BLaER1 (cell line): Measurements from ENCODE around the gene SPRED3.

Experiments
- H3K27ac ChIP-seq: shearing (Covaris generic); formaldehyde crosslinking; 2 replicates; pipeline ENCODE4 v1.8.1; 2022
- H3K27me3 ChIP-seq: shearing (Covaris generic); formaldehyde crosslinking; 2 replicates; pipeline ENCODE4 v1.8.1; 2022
- H3K36me3 ChIP-seq: shearing (Covaris generic); formaldehyde crosslinking; 2 replicates; pipeline ENCODE4 v1.8.1; 2022
- H3K4me1 ChIP-seq: shearing (Covaris generic); formaldehyde crosslinking; 2 replicates; pipeline ENCODE4 v1.8.1; 2022
- H3K4me2 ChIP-seq: shearing (Covaris generic); formaldehyde crosslinking; 2 replicates; pipeline ENCODE4 v1.8.1; 2022
- H3K4me3 ChIP-seq: shearing (Covaris generic); formaldehyde crosslinking; 2 replicates; pipeline ENCODE4 v1.8.1; 2022
- H3K9ac ChIP-seq: shearing (Covaris generic); formaldehyde crosslinking; 2 replicates; pipeline ENCODE4 v1.8.1; 2022
- H3K9me3 ChIP-seq: shearing (Covaris generic); formaldehyde crosslinking; 2 replicates; pipeline ENCODE4 v1.8.1; 2022
- H4K20me1 ChIP-seq: shearing (Covaris generic); formaldehyde crosslinking; 2 replicates; pipeline ENCODE4 v1.8.1; 2022
- Cebpa-rat ChIP-seq: shearing (Covaris generic); IDR thresholded peaks from 2 replicates; pipeline ENCODE4 v1.8.1; 2022

Gene SPRED3

GRCh38 chr19:38389957-38390924 lies 1.7 kb downstream of the SPRED3 start:
- Histone ChIP-seq H3K27me3 (peaks cover 100% of the 10 kb centered on the region), H3K4me3 (no peak overlapping the region), H3K9ac (no peak overlapping the region), H3K4me1 (peaks cover 30% of the 10 kb centered on the region), H4K20me1 (peaks cover 57% of the 10 kb centered on the region), H3K9me3 (peaks cover 8% of the 10 kb centered on the region; the same call in 1 of the 2 replicates), H3K4me2 (no peak overlapping the region), H3K36me3 (peaks cover 12% of the 10 kb centered on the region), H3K27ac (no peak overlapping the region)
- TF ChIP-seq Cebpa-rat = no peak

GRCh38 chr19:38391911-38392464 lies 3.5 kb downstream of the SPRED3 start:
- Histone ChIP-seq H4K20me1 (peaks cover 39% of the 10 kb centered on the region), H3K9me3 (peaks cover 22% of the 10 kb centered on the region), H3K27ac (no peak overlapping the region), H3K9ac (no peak overlapping the region), H3K27me3 (peaks cover 100% of the 10 kb centered on the region), H3K4me1 (peaks cover 12% of the 10 kb centered on the region), H3K4me2 (no peak overlapping the region), H3K36me3 (no peaks in the 10 kb centered on the region), H3K4me3 (no peak overlapping the region)
- no peak for TF ChIP-seq Cebpa-rat

- peaks cover 33% of the 10 kb centered on the region for H4K20me1 ChIP-seq
- TF ChIP-seq Cebpa-rat = no peak
- no peak overlapping the region for H3K9ac ChIP-seq
- H3K27me3 ChIP-seq = peaks cover 100% of the 10 kb centered on the region
- peaks cover 7% of the 10 kb centered on the region for H3K4me1 ChIP-seq
- no peak overlapping the region for H3K4me3 ChIP-seq
- no peak overlapping the region for H3K4me2 ChIP-seq
- no peaks in the 10 kb centered on the region for H3K36me3 ChIP-seq
- H3K9me3 ChIP-seq = peaks cover 22% of the 10 kb centered on the region
- H3K27ac ChIP-seq = no peak overlapping the region
Measured at GRCh38 chr19:38392707-38393308, 4.3 kb downstream of the SPRED3 start.

GRCh38 chr19:38394488-38394887 lies 6.0 kb downstream of the SPRED3 start:
- Histone ChIP-seq H3K4me3 (no peak overlapping the region), H3K9ac (no peak overlapping the region), H3K27me3 (peaks cover 92% of the 10 kb centered on the region), H3K4me2 (no peak overlapping the region), H3K9me3 (peaks cover 22% of the 10 kb centered on the region), H3K36me3 (no peaks in the 10 kb centered on the region), H3K4me1 (no peaks in the 10 kb centered on the region), H3K27ac (no peak overlapping the region), H4K20me1 (peaks cover 26% of the 10 kb centered on the region; the same call in 1 of the 2 replicates)
- no peak for TF ChIP-seq Cebpa-rat

GRCh38 chr19:38395381-38396114 lies 7.1 kb downstream of the SPRED3 start:
- H3K4me3 ChIP-seq = no peak overlapping the region
- H3K4me1 ChIP-seq = no peaks in the 10 kb centered on the region
- peaks cover 26% of the 10 kb centered on the region; the same call in 1 of the 2 replicates for H4K20me1 ChIP-seq
- no peak overlapping the region for H3K9ac ChIP-seq
- no peak for TF ChIP-seq Cebpa-rat
- peak overlapping the region; percentile 37 for H3K4me2 ChIP-seq
- no peak overlapping the region for H3K27ac ChIP-seq
- H3K36me3 ChIP-seq = no peaks in the 10 kb centered on the region
- peaks cover 22% of the 10 kb centered on the region for H3K9me3 ChIP-seq
- H3K27me3 ChIP-seq = peaks cover 82% of the 10 kb centered on the region

GRCh38 chr19:38399081-38399480 lies 10.6 kb downstream of the SPRED3 start:
- H3K9ac ChIP-seq = no peak overlapping the region
- no peak overlapping the region for H3K4me3 ChIP-seq
- H3K36me3 ChIP-seq = no peaks in the 10 kb centered on the region
- TF ChIP-seq Cebpa-rat = no peak
- H3K27me3 ChIP-seq = peaks cover 46% of the 10 kb centered on the region
- H3K27ac ChIP-seq = no peak overlapping the region
- H3K9me3 ChIP-seq = peaks cover 22% of the 10 kb centered on the region
- peaks cover 9% of the 10 kb centered on the region; the same call in 1 of the 2 replicates for H4K20me1 ChIP-seq
- no peak overlapping the region for H3K4me2 ChIP-seq
- peaks cover 11% of the 10 kb centered on the region for H3K4me1 ChIP-seq

- Histone ChIP-seq H3K9ac (no peak overlapping the region), H4K20me1 (peaks cover 5% of the 10 kb centered on the region; the same call in 1 of the 2 replicates), H3K27ac (no peak overlapping the region), H3K9me3 (peaks cover 20% of the 10 kb centered on the region), H3K27me3 (peaks cover 42% of the 10 kb centered on the region), H3K4me2 (no peak overlapping the region), H3K4me1 (peaks cover 15% of the 10 kb centered on the region), H3K4me3 (no peak overlapping the region), H3K36me3 (no peaks in the 10 kb centered on the region)
- no peak for TF ChIP-seq Cebpa-rat
Measured at GRCh38 chr19:38399537-38399936, 11.0 kb downstream of the SPRED3 start.

- Histone ChIP-seq H3K4me1 (peaks cover 15% of the 10 kb centered on the region), H3K27me3 (peaks cover 33% of the 10 kb centered on the region), H3K9ac (no peak overlapping the region), H3K4me2 (no peak overlapping the region), H3K9me3 (peaks cover 12% of the 10 kb centered on the region), H4K20me1 (no peaks in the 10 kb centered on the region), H3K4me3 (no peak overlapping the region), H3K36me3 (peaks cover 8% of the 10 kb centered on the region; the same call in 1 of the 2 replicates), H3K27ac (no peak overlapping the region)
- TF ChIP-seq Cebpa-rat = no peak
Measured at GRCh38 chr19:38400361-38400760, 11.9 kb downstream of the SPRED3 start.

GRCh38 chr19:38401148-38401547 lies 12.7 kb downstream of the SPRED3 start:
- H3K9ac ChIP-seq = no peak overlapping the region
- H3K9me3 ChIP-seq = peaks cover 4% of the 10 kb centered on the region
- no peak overlapping the region for H3K4me3 ChIP-seq
- no peak for TF ChIP-seq Cebpa-rat
- H3K27ac ChIP-seq = no peak overlapping the region
- H3K4me2 ChIP-seq = no peak overlapping the region
- H3K27me3 ChIP-seq = peaks cover 26% of the 10 kb centered on the region
- H3K36me3 ChIP-seq = peaks cover 12% of the 10 kb centered on the region; the same call in 1 of the 2 replicates
- no peaks in the 10 kb centered on the region for H4K20me1 ChIP-seq
- peaks cover 15% of the 10 kb centered on the region for H3K4me1 ChIP-seq
